Naive B cell (primary cell): ENCODE results near the gene SH3PXD2A. TPM values are rescaled to one million over a fixed set of nuclear protein-coding genes. Genes with fewer than 3 reads are reported as not detected.
A peak's percentile ranks its signal among the peaks of the same experiment; 100 is the strongest.

Experiments used
- ATAC-seq, 2 donors: fragments of 150-1000 bp; cut with Tn5 transposase; 2 replicates each; pipeline ENCODE4 v1.10.0; 2021; ENCODE audit warnings: low read depth in 2 of 2, mild to moderate bottlenecking in 2 of 2, moderate library complexity in 2 of 2
- DNase-seq: peaks from one replicate; pipeline ENCODE4 v3.0.0; 2022
- H3K27ac Mint-ChIP-seq, 6 donors: one replicate each; pipeline ENCODE4 v1.8.0; 2020 to 2022; ENCODE audit warnings: mild to moderate bottlenecking in 6 of 6, mixed read lengths in 6 of 6, moderate library complexity in 5 of 6, inconsistent platforms in 2 of 6
- H3K27me3 Mint-ChIP-seq, 3 donors: one replicate each; pipeline ENCODE4 v1.8.0; 2021 to 2022; ENCODE audit warnings: mixed read lengths in 3 of 3, mild to moderate bottlenecking in 1 of 3
- H3K36me3 Mint-ChIP-seq, 2 donors: one replicate each; pipeline ENCODE4 v1.8.0; 2020 to 2022; ENCODE audit warnings: mixed read lengths in 2 of 2, inconsistent platforms in 1 of 2, mild to moderate bottlenecking in 1 of 2
- H3K4me1 Mint-ChIP-seq, 3 donors: one replicate each; pipeline ENCODE4 v1.8.0; 2020 to 2022; ENCODE audit warnings: mixed read lengths in 3 of 3, inconsistent platforms in 1 of 3, mild to moderate bottlenecking in 1 of 3, moderate library complexity in 1 of 3
- H3K4me3 Mint-ChIP-seq, 8 donors: one replicate each; pipeline ENCODE4 v1.8.0; 2020 to 2022; ENCODE audit warnings: mild to moderate bottlenecking in 8 of 8, mixed read lengths in 8 of 8, moderate library complexity in 8 of 8, inconsistent platforms in 2 of 8
- H3K9me3 Mint-ChIP-seq, 7 donors: one replicate each; pipeline ENCODE4 v1.8.0; 2020 to 2022; ENCODE audit warnings: mixed read lengths in 7 of 7, mild to moderate bottlenecking in 5 of 7, inconsistent platforms in 2 of 7, moderate library complexity in 1 of 7
- polyA plus RNA-seq, 6 donors: library from polyadenylated mRNA; unstranded; fragments of 300-500 nt; fragmentation: Illumina TruSeq; gene quantifications; one replicate each; pipeline ENCODE4 v1.2.3, GENCODE V29; 2021; ENCODE audit warnings: low read depth in 6 of 6

SH3PXD2A gene
- polyA plus RNA-seq, 6 donors from 2014 or later: 0.47 to 1.4 (median 0.72) TPM; not detected in 1

DNA sequence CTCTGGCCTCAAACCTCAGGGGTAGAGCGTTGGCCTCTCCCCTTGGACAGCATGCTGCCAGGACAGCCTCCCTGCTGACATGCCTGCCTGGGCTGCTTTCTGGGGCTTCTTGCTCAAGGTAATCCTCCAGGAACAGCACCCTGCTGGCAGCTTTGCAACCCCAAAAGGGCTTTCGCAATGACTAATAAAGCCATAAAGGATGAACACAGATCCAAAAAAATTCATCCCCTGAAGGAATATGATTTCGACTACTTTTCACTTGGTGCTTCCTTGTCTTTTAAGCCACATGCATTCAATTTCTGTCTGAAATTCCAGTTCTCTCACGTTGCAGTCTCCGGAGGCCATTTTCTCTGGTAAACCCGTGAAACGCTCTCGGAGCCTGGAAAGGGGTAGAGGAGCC lies 15.1 kb upstream of the SH3PXD2A start:
- Mint-ChIP-seq H3K36me3 (peaks cover under 1 to 5% of the 10 kb centered on the region in 2 donors), H3K4me3 (no peak overlapping the region), H3K27me3 (no peaks in the 10 kb centered on the region), H3K27ac (peak overlapping the region in 1 of 6 donors; percentile 33), H3K4me1 (peaks cover 0 to 8% (median 0%) of the 10 kb centered on the region in 3 donors), H3K9me3 (peaks cover 0 to 9% (median 3%) of the 10 kb centered on the region in 7 donors)
- DNase-seq (no peak), ATAC-seq (no peak)

- Mint-ChIP-seq H3K27me3 (no peaks in the 10 kb centered on the region), H3K4me1 (peaks cover 0 to 8% (median 0%) of the 10 kb centered on the region in 3 donors), H3K4me3 (no peak overlapping the region), H3K36me3 (peaks cover 12 to 14% of the 10 kb centered on the region in 2 donors), H3K9me3 (peaks cover 0 to 21% (median 13%) of the 10 kb centered on the region in 7 donors), H3K27ac (no peak overlapping the region)
- DNase-seq: no peak
- ATAC-seq: no peak
Observed at GRCh38 chr10:103869336-103869735, 14.0 kb upstream of the SH3PXD2A start.

- Mint-ChIP-seq H3K4me3 (no peak overlapping the region), H3K27ac (no peak overlapping the region), H3K27me3 (no peaks in the 10 kb centered on the region), H3K4me1 (peaks cover 0 to 8% (median 0%) of the 10 kb centered on the region in 3 donors), H3K9me3 (peaks cover 0 to 30% (median 17%) of the 10 kb centered on the region in 7 donors), H3K36me3 (peaks cover 20 to 22% of the 10 kb centered on the region in 2 donors)
- no peak for DNase-seq
- ATAC-seq: no peak
Observed at GRCh38 chr10:103868200-103868599, 12.8 kb upstream of the SH3PXD2A start.

GRCh38 chr10:103861505-103861904 lies 6.1 kb upstream of the SH3PXD2A start:
- Mint-ChIP-seq H3K4me3 (no peak overlapping the region), H3K4me1 (peaks cover 0 to 3% (median 0%) of the 10 kb centered on the region in 3 donors), H3K9me3 (peaks cover 0 to 30% (median 17%) of the 10 kb centered on the region in 7 donors), H3K27me3 (peaks cover 13 to 18% (median 16%) of the 10 kb centered on the region in 3 donors), H3K36me3 (peaks cover 20 to 22% of the 10 kb centered on the region in 2 donors), H3K27ac (no peak overlapping the region)
- DNase-seq (no peak), ATAC-seq (no peak)

- peak; percentile 55 to 61 for ATAC-seq
- H3K4me1 Mint-ChIP-seq: peaks cover 4 to 14% (median 5%) of the 10 kb centered on the region in 3 donors
- H3K36me3 Mint-ChIP-seq: peaks cover 8 to 9% of the 10 kb centered on the region in 2 donors
- peak overlapping the region in 1 of 6 donors; percentile 7 for H3K27ac Mint-ChIP-seq
- DNase-seq: peak; percentile 32
- H3K9me3 Mint-ChIP-seq: peaks cover 0 to 10% (median 6%) of the 10 kb centered on the region in 7 donors
- peaks cover 24 to 29% (median 25%) of the 10 kb centered on the region in 3 donors for H3K27me3 Mint-ChIP-seq
- H3K4me3 Mint-ChIP-seq: no peak overlapping the region
Observed at GRCh38 chr10:103859161-103860086, 4.0 kb upstream of the SH3PXD2A start.

DNA sequence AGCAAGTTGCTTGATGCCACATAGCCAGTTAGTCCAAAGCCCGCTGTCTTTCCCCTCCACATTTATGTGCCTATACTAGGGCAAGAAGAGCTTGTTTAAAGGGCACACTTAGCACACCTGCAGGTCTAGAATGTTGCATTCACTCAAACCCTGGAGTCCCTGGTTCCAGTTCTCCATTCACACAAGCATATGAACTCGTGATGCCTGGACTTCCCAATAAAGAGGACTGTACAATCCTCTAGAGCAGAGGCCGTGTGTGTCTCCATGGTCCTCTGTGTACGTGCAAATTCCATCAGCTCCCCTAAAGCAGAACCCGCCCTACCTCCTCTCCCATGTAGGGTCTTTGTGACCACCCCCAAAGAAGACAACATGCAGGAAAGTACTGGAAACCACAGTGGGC lies 3.0 kb upstream of the SH3PXD2A start:
- no peaks in the 10 kb centered on the region for H3K9me3 Mint-ChIP-seq
- peak overlapping the region in 1 of 8 donors; percentile 11 for H3K4me3 Mint-ChIP-seq
- no peaks in the 10 kb centered on the region for H3K36me3 Mint-ChIP-seq
- H3K27ac Mint-ChIP-seq: no peak overlapping the region
- no peak for ATAC-seq
- H3K27me3 Mint-ChIP-seq: peaks cover 31 to 40% (median 35%) of the 10 kb centered on the region in 3 donors
- peaks cover 9 to 20% (median 10%) of the 10 kb centered on the region in 3 donors for H3K4me1 Mint-ChIP-seq
- DNase-seq: no peak

DNA sequence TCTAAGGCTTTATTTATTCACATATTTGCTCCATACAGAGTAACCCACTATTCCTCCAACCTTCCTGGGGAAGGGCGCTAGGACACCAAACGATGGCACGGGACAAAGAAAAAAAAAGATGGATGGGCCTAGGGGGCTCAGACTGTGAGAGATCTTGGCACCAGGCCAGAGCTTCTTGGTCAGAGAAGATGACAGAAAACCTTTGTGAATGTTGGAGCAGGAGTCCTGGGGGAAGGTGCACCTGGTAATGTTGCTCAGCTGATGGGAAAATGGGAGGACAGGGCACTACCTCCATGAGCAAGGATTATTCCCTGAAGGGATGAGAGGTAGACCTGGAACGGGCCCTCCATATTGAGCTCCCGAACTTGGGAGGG lies 1.4 kb upstream of the SH3PXD2A start:
- Mint-ChIP-seq H3K4me3 (peak overlapping the region in 5 of 8 donors; percentile 27 to 82 (median 63)), H3K27ac (peak overlapping the region in 1 of 6 donors; percentile 62), H3K27me3 (peaks cover 31 to 47% (median 43%) of the 10 kb centered on the region in 3 donors), H3K36me3 (no peaks in the 10 kb centered on the region), H3K4me1 (peaks cover 9 to 20% (median 10%) of the 10 kb centered on the region in 3 donors), H3K9me3 (no peaks in the 10 kb centered on the region)
- DNase-seq (no peak), ATAC-seq (no peak)

- Mint-ChIP-seq H3K4me1 (peaks cover 9 to 20% (median 10%) of the 10 kb centered on the region in 3 donors), H3K4me3 (peak overlapping the region; percentile 4 to 84 (median 76)), H3K27ac (no peak overlapping the region), H3K27me3 (peaks cover 31 to 47% (median 43%) of the 10 kb centered on the region in 3 donors), H3K36me3 (no peaks in the 10 kb centered on the region), H3K9me3 (no peaks in the 10 kb centered on the region)
- DNase-seq: no peak
- no peak for ATAC-seq
Observed at GRCh38 chr10:103855852-103856796, 748 bp upstream of the SH3PXD2A start.

DNA sequence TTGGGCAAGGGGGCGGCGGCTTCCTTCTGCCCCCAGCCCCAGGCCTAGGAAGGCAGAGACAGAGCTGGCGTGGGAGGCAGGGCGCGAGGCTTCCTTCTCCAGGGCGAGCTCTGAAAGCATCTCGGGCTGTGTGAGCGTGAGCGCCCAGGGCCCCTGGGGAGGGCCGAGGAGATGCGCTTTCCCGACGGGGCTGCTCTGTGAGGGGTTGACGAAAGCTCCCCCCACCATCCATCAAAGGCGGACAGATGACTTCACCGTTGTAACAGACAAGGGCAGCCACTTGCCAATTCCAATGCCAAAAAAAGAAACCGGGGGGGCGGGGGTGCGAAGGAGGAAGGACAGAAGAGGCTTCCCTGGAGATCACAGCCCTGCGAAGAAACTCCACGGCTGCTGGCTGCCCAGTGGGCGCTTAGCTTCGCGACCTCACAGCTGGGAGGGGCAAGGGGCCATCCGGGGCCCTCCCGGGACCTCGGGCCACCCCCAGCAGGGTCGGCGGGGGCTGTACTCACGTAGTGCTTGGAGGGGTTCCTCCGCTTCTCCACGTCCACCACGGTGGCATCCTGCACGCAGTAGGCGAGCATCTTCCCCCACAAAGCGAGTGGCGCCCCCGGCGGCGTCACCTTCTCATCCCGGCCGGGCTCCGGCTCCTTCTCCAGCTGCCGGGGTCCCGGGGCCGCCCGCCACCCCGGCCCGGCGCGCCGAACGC lies 537 bp downstream of the SH3PXD2A start:
- H3K4me3 Mint-ChIP-seq: peak overlapping the region; percentile 79 to 89 (median 85)
- DNase-seq (no peak), ATAC-seq (peak; percentile 54 to 56)
- no peaks in the 10 kb centered on the region for H3K9me3 Mint-ChIP-seq
- H3K36me3 Mint-ChIP-seq: no peaks in the 10 kb centered on the region
- H3K27me3 Mint-ChIP-seq: peaks cover 39 to 54% (median 46%) of the 10 kb centered on the region in 3 donors
- H3K4me1 Mint-ChIP-seq: peaks cover 9 to 20% (median 10%) of the 10 kb centered on the region in 3 donors
- peak overlapping the region in 4 of 6 donors; percentile 20 to 69 (median 51) for H3K27ac Mint-ChIP-seq

DNA sequence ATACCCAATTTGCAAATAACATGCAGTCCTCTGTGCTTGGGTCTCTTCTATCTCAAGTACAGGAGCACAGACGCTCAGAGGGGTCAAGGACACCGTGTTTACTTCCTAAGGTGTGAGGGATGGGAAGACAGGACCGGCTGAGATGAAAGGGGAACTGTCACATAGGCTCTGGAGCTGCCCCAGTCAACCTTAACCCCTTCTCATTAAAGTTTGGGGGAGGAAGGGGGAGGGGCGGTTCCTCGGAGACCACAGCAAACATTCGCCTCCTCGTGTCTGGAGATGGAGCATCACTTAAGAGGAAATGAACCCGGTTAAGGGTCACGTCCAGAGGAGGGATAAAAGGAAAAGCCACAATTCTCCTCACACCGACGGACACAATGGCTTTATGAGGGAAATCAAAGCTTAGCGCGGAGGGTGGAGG lies 1.1 kb downstream of the SH3PXD2A start:
- Mint-ChIP-seq H3K36me3 (no peaks in the 10 kb centered on the region), H3K9me3 (no peaks in the 10 kb centered on the region), H3K27me3 (peaks cover 41 to 54% (median 45%) of the 10 kb centered on the region in 3 donors), H3K4me3 (peak overlapping the region; percentile 79 to 89 (median 85)), H3K4me1 (peaks cover 9 to 17% (median 10%) of the 10 kb centered on the region in 3 donors), H3K27ac (peak overlapping the region in 3 of 6 donors; percentile 20 to 55 (median 53))
- peak; percentile 29 to 42 for ATAC-seq
- DNase-seq: no peak

DNA sequence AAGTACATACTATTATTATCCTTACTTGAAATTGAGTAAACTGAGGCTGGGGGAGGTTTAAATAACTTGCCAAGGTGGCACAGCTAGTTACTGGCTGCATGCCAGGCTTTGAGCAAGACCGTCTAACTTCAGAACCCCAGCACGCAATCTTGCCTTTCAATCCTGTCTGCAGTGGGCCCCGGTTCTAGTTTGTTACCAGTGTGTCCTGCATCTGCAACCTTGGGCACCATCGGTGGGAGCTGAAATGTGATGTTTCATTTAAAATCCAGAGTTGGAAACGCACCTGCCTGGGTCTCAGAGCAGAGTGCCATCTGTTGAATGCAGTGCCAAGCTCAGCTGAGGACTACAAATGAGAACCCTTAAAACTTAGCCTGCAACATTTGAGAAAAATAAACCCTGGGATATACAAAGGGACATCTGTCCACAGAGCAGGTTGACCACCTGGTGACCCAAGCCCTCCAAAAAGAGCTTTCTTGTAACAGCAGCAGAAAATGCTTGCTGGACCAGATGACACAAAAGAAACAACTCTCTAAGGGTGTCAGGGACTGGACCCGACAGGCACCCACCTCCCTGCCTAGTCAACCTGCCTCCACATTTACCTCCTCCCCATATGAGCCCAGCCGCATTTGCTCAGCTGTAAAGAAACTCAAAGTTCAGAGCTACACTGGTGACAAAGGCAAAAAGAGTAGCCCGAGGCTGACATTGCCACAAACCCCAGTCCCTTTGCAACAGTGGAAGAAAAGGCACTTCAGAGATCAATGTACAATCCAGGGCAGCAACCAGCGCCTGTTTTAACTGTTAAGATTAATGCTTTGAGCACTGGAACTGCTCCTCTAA lies 1.7 kb downstream of the SH3PXD2A start:
- ATAC-seq (no peak), DNase-seq (no peak)
- Mint-ChIP-seq H3K27ac (peak overlapping the region in 2 of 6 donors; percentile 20 to 67), H3K4me1 (peaks cover 9 to 17% (median 10%) of the 10 kb centered on the region in 3 donors), H3K4me3 (peak overlapping the region; percentile 79 to 89 (median 85)), H3K36me3 (no peaks in the 10 kb centered on the region), H3K9me3 (no peaks in the 10 kb centered on the region), H3K27me3 (peaks cover 38 to 57% (median 43%) of the 10 kb centered on the region in 3 donors)

DNA sequence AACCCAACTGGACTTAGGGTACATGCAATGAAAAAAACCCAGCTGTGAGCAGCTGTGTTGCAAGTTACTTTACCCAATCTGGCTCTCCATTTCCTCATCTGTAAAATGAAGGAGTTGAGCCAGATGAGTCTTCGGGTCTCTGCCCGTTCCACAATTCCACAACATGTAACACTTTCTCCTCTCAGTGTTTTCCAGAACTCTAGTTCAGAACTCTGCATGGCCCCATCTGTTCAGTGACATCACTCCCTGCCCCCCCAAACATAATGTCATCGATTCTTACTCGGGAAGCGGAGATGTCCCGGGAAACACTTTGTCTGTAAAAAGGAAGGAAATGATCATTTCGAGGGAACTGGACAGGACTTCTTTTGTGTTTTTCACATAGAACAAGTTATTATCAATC lies 2.5 kb downstream of the SH3PXD2A start:
- Mint-ChIP-seq H3K27ac (no peak overlapping the region), H3K27me3 (peaks cover 42 to 63% (median 43%) of the 10 kb centered on the region in 3 donors), H3K9me3 (no peaks in the 10 kb centered on the region), H3K4me3 (no peak overlapping the region), H3K4me1 (peaks cover 10 to 17% (median 13%) of the 10 kb centered on the region in 3 donors), H3K36me3 (no peaks in the 10 kb centered on the region)
- ATAC-seq (no peak), DNase-seq (no peak)
